HG03045 (cell line): ENCODE results near the gene RHBDF1.

Source experiments
- ATAC-seq: cut with Tn5 transposase; IDR thresholded peaks from one replicate; pipeline ENCODE4 v1.9.1; 2021; ENCODE audit warnings: mild to moderate bottlenecking, moderate library complexity; ENCODE audit not compliant: unreplicated experiment

Gene RHBDF1

GRCh38 chr16:74747-75334 is 2.4 kb upstream of the RHBDF1 start:
- ATAC-seq, result no peak

- no peak for ATAC-seq
Observed at GRCh38 chr16:74051-74746, 1.8 kb upstream of the RHBDF1 start.

GRCh38 chr16:71540-72401 is 660 bp downstream of the RHBDF1 start:
- no peak for ATAC-seq

- ATAC-seq, result no peak
Observed at GRCh38 chr16:71210-71539, 1.3 kb downstream of the RHBDF1 start.

- no peak for ATAC-seq
Observed at GRCh38 chr16:69181-69580, 3.2 kb downstream of the RHBDF1 start.

- ATAC-seq, result no peak
Observed at GRCh38 chr16:67884-68789, 4.3 kb downstream of the RHBDF1 start.

- no peak for ATAC-seq
Observed at GRCh38 chr16:67183-67791, 5.1 kb downstream of the RHBDF1 start.

GRCh38 chr16:66309-67182 is 5.9 kb downstream of the RHBDF1 start:
- no peak for ATAC-seq

- no peak for ATAC-seq
Observed at GRCh38 chr16:65745-66144, 6.7 kb downstream of the RHBDF1 start.

- no peak for ATAC-seq
Observed at GRCh38 chr16:64914-65255, 7.5 kb downstream of the RHBDF1 start.

- ATAC-seq, result no peak
Observed at GRCh38 chr16:63998-64913, 8.2 kb downstream of the RHBDF1 start.

GRCh38 chr16:63466-63865 is 9.0 kb downstream of the RHBDF1 start:
- no peak for ATAC-seq

GRCh38 chr16:62968-63391 is 9.5 kb downstream of the RHBDF1 start:
- ATAC-seq, result no peak

- no peak for ATAC-seq
Observed at GRCh38 chr16:62283-62967, 10.0 kb downstream of the RHBDF1 start.

GRCh38 chr16:61879-62281 is 10.6 kb downstream of the RHBDF1 start:
- no peak for ATAC-seq

- ATAC-seq, result no peak
Observed at GRCh38 chr16:60929-61878, 11.2 kb downstream of the RHBDF1 start.

- ATAC-seq, result no peak
Observed at GRCh38 chr16:60166-60565, 12.3 kb downstream of the RHBDF1 start.
